ENCODE measurements around the gene ABCA3.

Gene ABCA3

GRCh38 chr16:2233046-2233775 lies 107.3 kb downstream of the ABCA3 start:
- no peak for DNase-seq

GRCh38 chr16:2232094-2232990 lies 108.2 kb downstream of the ABCA3 start:
- no peak for DNase-seq

DNA sequence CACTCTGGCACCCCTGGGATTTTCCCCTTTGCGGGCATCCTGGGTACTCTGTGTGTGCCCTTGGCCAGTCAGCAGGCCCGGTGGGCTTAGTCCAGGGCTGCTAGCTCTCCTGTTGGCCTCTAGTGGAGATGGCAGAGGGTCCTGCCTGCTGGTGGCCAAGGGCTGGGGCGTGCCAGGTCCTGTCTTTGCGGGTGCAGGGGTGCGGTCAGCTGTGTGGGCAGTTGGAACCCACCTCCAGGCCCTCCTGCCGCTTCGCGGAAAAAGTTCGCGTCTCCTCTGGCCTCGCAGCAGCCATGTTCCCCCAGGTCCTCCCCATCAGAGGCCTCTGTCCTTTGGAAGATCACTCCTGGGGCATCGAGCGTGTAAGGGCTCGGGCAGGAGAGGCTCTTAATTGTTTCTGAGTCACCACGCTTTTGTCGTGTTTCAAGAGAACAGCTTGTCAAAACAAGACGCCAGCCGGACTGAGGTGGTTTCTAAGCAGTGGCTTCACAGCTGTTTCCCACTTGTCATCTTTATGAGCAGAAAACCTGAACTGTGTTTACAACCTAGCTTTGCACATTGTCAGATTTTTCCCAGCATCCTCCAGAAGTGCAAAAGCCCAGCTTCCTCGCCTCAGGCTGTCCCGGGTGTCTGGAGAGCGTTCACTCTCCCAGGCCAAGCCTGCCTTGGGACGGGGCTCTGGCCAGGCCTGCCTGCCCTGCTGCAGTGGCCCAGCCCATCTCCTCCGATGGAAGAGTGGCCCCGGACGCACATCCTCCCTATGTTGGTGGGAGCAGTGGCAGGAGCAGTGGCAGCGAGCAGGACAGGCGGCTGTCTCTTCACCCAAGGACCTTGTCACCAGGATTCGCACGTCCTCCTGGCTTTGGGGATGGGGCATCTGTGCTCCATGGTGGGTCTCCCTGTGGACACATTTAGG lies 109.3 kb downstream of the ABCA3 start:
- no peak for DNase-seq

DNA sequence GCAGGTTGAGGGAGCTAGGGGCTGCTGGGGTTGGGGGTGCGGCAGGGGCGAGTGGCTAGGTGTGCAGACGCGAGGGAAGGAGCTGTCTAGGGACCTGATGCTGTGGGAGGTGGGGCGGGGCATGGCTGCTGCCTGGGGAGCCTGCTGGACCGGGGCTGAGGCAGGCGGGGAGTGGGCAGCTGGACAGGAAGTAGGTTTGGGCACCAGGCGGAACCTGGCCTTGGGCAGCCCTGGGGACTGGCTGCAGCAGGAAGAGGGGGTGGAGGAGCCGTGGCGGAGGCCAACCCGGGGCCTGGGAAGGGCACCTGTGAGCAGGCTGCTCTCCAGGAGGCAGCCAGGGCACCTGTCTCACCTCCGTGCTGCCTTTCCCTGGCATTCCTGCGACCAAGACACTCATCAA lies 110.2 kb downstream of the ABCA3 start:
- no peak for DNase-seq

- DNase-seq, result no peak
These were observed 110.8 kb downstream of the ABCA3 start for GRCh38 chr16:2229632-2230250.

- DNase-seq, result no peak
These were observed 111.4 kb downstream of the ABCA3 start for GRCh38 chr16:2229091-2229490.

GRCh38 chr16:2228161-2228824 lies 112.2 kb downstream of the ABCA3 start:
- no peak for DNase-seq

GRCh38 chr16:2226918-2227317 lies 113.6 kb downstream of the ABCA3 start:
- no peak for DNase-seq

DNA sequence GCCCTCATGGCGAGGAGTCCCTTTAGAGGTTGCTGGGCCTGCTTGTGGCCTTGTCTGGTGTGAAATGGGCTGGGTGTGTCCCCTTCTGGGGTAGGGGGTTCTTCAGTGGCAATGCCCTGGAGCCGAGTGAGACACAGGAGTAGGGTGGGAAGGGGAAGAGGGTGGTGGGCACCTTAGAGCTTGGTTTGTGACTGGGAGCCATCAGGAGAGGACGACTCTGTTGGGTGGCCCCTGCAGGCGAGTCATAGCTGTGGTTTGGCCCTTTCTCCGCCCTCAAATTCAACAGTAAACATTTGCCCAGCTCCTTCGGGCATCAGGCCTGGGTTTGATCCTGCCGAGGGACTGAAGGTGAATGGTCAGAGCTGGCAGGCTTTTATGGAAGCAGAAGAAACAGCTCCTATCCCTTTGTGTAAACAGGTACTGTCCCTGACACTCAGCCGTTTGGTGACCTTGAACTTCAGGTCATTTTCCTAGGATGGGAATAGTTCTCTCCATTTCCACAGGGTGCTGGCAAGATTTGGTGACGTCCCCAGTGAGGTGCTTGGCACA lies 114.2 kb downstream of the ABCA3 start:
- no peak for DNase-seq
